GM20431 (cell line): ENCODE measurements around the gene EWSR1.

Experiments used
- in situ Hi-C: fragments of 300-500 bp; cut with MseI, MboI; formaldehyde crosslinking; loops from one replicate; pipeline ENCODE4 v1.15.0; 2020; ENCODE audit warnings: low sequenced_read_pairs; ENCODE audit not compliant: unreplicated experiment

The EWSR1 gene

DNA sequence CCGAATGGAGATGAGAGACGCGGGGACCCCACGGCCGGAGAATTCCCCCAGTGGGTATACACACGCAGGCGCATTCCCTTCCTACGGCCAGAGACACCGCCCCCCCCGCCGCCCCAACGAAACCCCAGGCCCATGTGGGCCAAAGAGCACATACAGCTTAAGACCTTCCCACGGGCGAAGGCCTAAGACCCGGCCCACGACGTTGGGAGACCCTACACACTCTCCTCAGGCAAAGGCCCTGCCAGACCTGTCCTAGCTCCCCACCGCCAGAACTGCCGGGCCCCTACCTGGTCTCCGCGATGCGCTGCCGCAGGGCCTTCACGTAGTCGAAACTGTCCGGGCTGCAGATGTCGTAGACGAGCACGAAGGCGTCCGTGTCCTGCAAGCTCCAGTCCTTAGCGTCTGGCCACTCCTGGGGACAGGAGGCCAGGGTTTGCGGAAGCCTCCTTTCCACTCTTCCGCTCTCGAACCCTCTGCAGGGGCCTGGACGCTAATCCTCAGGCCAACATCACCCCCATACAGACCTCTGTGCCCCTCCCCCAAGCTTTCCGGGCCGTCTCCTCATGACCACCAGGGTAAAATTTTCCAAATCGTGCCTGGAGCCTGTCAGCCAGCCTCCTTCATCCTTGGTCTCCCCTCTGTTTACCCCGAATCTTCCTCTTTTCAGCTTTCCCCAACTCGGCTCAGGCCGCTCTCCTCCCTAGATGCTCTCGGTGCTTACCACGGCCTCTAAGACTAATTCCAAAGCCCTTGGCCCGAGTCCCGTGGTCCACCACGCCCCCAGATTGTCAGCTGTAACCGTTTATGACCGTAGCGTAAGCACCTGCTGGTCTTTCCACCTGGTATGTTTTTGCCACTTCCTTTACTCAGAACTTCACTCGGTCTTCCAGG is 45.8 kb downstream of the EWSR1 start:
- in situ Hi-C loops, result no loop called here

GRCh38 chr22:29314537-29315285 is 46.6 kb downstream of the EWSR1 start:
- in situ Hi-C loops, result no loop called here

- in situ Hi-C loops, result no loop called here
Observed at GRCh38 chr22:29315286-29316140, 47.4 kb downstream of the EWSR1 start, which contains the start of gene RASL10A. Gene RASL10A, minus strand, starts transcription at chr22:29315697. Its CDS starts 451 bp downstream, at chr22:29315246.

DNA sequence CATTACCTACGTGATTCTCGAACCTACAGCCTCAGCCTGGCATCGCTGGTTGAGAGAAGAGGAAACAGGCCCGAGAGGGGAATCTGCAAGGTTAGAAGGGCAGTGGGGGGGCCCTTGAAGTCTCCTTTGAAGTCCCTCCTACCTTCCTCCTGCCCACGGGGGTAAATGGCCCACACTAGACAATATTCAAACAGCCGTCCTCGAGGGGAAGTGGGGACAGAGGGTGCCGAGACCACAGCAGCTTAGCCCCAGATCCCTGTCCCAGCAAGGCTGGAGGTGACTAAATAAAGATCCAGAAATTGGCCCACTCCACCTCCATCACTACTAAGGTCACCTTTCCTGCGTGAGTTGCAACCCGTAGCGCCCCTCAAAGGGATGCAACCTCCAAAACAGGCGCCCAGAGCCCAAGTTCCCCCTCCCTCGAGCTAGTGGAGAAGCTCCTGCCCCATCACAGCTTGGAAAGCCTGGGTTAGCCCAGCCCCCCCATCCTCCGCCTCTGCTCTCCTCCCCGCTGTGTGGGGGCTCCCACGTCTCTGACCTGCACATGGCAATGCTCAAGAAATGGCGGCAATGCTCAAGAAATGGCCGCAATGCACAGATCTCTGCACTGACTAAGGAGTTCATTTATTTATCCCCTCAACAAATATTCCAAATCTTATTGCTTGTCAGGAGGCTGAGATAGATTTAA is 48.2 kb downstream of the EWSR1 start:
- in situ Hi-C loops, result no loop called here

GRCh38 chr22:29317827-29318454 is 49.9 kb downstream of the EWSR1 start:
- in situ Hi-C loops, result no loop called here

DNA sequence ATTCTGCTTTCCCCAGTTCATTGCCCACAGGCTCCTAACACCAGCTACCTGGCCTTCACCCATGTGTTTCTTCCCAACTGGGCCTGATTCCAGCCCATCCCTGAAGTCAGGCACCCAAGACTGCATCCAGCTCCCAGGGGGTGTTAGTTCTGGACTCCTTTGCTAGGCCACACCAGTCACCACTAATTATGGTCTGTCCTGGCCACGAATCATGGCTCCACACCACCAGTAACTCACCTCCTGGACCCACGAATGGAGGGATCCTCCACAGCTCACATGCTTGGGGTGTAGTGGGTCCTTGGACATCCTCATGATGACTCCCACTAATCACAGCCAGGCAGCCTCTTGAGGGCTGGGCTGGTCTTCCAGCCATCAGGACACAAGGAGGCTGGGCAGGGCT is 51.0 kb downstream of the EWSR1 start:
- in situ Hi-C loops, result no loop called here

- in situ Hi-C loops, result no loop called here
Observed at GRCh38 chr22:29320546-29320945, 52.5 kb downstream of the EWSR1 start.

DNA sequence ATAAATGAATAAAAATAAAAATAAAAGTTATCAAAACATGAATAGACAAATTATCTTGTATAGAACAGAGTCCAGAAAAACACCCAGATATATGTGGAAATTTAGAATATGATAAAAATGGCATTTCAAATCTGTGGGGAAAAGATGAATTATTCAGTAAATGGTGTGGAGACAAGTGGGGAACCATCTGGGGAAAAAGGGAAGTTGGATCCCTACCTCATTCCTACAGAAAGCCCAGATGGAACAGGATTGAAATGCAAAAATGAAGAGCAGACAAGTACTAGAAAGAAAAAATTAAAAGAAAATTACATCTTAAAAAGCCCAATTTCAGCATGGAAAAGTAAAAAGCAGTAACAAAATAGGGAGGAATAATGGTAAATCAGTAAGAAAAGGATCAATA is 55.6 kb downstream of the EWSR1 start:
- in situ Hi-C loops, result no loop called here

DNA sequence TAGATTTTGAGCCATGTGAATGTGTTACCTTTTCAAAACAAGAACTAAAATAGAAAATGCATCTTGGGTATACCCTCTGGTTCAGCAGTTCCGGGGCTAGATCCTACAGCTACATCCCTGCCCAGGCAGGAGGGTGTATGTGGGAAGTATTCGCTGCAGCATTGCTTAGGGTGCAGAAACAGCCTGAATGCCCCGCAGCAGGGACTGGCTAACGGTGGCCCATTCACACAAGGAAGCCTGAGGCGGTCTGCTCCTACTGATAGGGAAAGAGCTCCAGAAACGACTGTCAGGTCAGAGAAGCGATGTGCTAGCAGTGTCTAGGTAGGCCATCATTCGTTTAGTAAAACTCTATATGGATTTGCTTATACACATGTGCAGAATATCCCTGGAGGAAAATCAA is 57.3 kb downstream of the EWSR1 start:
- in situ Hi-C loops, result no loop called here

- in situ Hi-C loops, result no loop called here
Observed at GRCh38 chr22:29325785-29326315, 57.8 kb downstream of the EWSR1 start.

- in situ Hi-C loops, result no loop called here
Observed at GRCh38 chr22:29326481-29326880, 58.4 kb downstream of the EWSR1 start.

DNA sequence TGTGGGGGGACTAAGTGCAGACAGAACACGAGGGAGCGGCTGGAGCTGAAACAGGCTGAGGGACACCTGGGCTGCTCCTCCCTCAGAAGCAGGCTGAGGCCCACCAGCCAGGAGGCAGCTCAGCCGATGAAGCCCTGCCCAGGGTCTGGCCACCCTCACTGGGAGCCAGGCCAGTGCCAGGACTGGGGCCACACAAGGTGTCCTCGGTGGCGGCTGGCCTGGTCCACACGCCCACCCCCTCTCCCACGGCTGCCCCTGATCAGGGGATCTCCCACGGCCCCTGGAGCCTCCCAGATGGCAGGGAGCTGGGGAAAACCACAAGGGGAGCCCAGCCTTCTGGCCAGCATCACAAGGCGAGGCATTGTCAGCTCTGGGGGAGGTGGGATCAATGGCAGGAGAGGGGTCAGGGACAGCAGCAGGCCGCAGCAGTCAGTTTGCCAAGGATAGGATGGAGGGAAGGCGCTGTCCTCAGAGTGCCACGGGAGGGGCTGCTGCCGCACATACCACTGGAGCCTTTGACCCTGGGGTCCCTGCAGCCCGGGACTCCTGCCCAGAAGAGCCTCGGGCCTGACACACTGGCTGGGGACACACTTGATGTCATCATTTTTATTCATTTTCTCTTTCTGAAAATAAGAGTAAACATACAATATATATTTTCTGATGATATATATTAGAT is 59.2 kb downstream of the EWSR1 start:
- in situ Hi-C loops, result no loop called here

DNA sequence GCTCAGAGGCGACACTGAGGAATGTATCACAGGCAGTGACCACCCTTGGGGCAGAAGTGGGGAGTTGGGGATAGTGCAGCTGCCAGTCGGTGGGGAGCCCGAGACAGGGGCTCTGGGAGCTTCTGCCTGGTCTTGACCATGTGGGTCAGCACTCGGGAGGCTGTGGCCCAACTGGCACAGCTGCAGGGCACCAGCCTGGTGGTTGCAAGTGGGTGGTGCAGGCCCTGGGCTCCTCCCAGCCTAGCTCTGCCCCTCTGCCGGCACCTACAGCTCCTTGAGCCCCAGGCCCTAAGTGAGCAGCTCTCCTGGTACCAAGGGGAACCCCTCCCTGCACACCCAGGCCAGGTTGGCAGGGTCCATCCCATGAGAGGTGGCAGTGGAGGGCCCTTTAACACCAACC is 60.0 kb downstream of the EWSR1 start:
- in situ Hi-C loops, result no loop called here

DNA sequence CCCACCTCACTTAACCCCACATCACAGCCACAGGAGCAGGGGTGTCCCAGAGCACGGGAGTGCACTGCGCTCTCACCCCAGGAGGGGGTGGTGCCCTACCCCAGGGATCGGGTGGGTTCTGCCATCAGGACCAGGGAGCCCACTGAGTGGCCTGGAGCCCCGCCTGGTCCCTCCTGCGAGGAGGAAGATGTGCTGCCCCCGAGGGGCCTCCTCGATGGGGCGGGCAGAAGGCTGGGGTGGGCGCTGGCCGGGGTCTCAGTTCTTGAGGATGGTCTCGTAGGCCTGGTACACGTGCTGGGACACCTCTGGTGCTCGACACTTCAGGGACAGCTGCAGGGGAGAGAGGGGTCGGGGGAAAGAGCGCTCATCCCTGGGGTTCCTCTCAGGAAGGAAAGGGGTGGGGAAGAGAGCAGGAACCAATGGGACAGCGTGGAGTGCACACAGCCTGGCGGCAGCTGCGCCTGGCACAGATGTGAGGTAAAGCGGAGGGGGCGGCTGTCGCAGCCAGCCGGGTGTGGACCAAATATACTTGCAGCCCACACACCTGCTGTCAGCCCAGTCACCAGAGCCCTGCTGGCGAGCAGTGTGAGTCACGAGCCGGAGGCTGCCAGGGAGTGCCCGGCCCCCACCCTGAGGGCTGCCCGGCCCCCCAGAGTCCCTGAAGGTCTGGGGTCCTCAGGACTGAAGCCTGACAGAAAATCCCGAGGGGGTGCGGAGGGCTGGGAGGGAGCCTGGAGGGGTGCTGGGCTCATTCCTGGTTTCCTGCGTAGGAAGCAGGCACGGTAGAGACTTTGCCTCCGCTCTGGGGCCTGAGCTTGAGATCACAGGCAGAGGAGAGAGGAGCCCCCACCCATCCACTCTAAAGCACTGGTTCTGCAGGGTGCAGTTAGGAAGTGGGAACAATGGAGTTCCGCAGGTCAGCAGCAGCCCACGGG is 60.8 kb downstream of the EWSR1 start:
- in situ Hi-C loops, result no loop called here

GRCh38 chr22:29329581-29329980 is 61.5 kb downstream of the EWSR1 start:
- in situ Hi-C loops, result no loop called here

- in situ Hi-C loops, result no loop called here
Observed at GRCh38 chr22:29330291-29330690, 62.2 kb downstream of the EWSR1 start.

DNA sequence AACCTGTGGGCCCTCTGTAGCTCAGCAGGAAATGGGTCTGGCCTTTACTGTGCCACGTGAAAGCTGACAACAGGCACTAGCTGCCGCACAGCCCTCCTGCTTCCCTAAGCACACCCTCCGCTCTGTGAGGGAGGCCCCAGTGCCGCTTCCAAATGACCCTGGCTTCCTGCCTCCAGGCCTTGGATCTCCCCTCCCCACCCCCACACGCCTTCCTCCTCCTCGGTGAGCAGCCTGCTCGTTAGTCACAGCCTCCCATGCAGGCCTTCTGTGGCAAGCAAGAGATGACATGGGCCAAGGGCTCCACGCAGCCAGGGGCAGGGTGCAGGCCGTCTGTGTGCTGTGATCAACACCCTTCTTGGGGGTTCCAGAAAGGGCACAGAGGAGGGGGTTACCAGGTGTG is 62.7 kb downstream of the EWSR1 start:
- in situ Hi-C loops, result no loop called here

- in situ Hi-C loops, result no loop called here
Observed at GRCh38 chr22:29331213-29331612, 63.1 kb downstream of the EWSR1 start.
